GM12864 (cell line): ENCODE results near the gene SERPINA6.

Experiments
- DNase-seq: peaks from one replicate; pipeline ENCODE4 v3.0.0-alpha.2; 2011; ENCODE audit warnings: low read depth
- H3K4me3 ChIP-seq: 2 replicates; pipeline ENCODE4 v1.5.1; 2011; ENCODE audit warnings: mild to moderate bottlenecking, low read depth, low read length, control low read depth
- CTCF ChIP-seq: IDR thresholded peaks from 2 replicates; pipeline ENCODE4 v1.5.1; 2011; ENCODE audit warnings: low read depth, mild to moderate bottlenecking, moderate library complexity, low read length, control low read depth, inconsistent platforms; ENCODE audit errors: missing control alignments

Gene SERPINA6

DNA sequence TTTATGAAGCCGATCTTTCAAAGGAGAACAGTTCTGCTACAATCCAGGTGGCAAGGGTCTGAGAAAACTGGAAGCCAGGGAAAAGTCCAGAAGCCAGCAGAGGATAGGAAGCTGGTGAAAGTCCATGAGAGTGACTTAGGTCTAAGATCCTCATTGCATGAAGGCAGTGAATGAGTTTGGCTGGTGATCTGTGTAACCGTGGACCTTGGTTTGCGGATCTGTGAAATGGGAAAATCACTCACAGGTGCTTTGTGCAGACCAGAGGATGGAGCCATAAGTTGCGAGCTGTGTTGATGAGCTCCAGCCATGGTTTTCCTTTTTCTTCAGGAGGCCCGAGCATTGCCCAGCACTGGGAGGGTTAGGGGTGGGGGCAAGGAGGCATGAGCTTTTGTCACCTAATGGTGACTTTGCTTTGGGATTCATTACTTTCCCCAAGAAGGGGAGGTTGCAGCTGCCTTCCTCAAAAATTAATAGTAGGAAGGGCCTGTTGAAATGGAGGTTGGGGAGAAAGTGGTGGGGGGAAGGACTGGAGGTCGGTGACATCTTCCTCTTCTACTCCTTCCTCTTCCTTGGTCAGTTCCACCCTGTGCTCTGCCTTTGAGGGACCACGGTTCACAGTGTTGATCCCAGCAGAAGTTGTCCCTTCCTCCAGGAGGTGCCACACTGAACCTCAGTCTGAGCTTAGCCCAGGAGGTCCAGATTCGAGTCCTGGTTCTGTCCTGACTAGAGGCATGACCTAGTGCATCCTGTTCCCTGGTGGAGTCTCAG lies 20.3 kb upstream of the SERPINA6 start:
- no peak overlapping the region for H3K4me3 ChIP-seq

GRCh38 chr14:94342334-94342934 lies 19.3 kb upstream of the SERPINA6 start:
- TF ChIP-seq CTCF = no peak
- H3K4me3 ChIP-seq = no peak overlapping the region
- DNase-seq = no peak

More for the DNA sequence above, 20.3 kb upstream of the SERPINA6 start:
- no peak for TF ChIP-seq CTCF
- DNase-seq = no peak

DNA sequence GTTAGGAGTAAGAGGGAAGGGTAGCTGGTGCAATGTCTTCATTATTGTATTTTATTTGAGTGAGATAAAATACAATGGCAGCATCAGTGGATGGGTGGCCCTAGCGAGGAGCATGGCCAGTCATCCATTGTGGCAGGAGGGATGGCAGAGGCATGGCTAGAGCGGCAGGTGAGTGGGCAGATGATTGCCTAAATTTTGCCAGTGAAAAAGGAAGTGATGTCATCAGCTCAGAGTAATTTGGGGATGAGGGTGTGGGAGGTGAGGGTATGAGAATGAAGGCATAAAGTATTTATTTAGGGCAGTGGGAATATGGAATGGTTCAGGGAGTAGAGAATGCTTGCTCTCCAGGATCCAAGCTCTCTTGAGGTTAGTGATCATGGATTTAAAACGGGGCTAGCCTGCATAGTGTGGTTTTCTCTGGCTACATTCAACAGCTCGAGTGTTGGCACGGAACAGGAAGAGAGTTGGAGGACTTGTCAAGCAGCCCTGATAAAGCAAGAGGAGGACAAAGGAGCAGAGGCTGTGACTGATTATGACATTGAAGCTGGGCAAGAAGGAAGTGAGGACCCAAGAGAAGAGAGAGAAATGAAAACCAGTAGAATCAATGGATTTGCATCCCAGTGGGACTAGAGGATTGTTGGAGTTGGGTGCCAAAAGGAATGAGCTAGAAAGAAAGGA lies 18.7 kb upstream of the SERPINA6 start:
- no peak overlapping the region for H3K4me3 ChIP-seq
- DNase-seq = no peak

DNA sequence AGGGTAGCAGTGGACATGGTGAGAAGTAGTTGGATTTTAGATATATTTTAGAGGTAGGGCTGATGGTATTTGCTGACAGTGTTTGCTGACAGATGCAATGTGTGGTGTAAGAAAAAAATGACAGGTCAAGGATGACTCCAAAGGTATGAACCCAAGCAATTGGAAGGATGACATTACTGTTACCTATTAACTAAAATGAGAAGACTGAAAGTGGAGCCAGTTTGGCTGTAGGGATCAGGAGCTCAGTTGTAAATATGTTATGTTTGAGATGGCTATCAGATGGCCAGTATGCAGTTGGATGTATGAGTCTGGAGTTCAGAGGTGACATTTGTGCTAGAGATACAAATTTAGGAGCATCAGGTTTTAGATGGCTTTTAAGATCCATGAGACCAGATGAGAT lies 17.4 kb upstream of the SERPINA6 start:
- H3K4me3 ChIP-seq = no peak overlapping the region
- DNase-seq = no peak
- TF ChIP-seq CTCF = no peak

More for the DNA sequence above, 18.7 kb upstream of the SERPINA6 start:
- TF ChIP-seq CTCF = no peak

DNA sequence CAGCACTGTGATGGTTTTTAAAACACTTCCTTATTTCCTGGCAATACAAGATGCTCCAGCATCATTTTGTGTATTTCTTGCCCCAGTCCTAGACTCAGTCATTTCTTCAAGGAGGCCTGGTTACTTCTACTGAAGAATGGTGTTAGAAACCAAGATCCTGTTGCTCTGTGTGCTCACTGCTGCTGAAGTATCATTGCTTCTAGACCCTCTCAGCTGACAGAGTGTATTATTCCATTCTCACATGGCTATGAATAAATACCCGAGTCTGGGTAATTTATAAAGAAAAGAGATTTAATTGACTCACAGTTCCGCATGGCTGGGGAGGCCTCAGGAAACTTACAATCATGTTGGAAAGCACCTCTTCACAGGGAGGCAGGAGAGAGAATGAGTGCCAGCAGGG lies 14.9 kb upstream of the SERPINA6 start:
- no peak for TF ChIP-seq CTCF
- no peak overlapping the region for H3K4me3 ChIP-seq
- no peak for DNase-seq

GRCh38 chr14:94337274-94337673 lies 14.1 kb upstream of the SERPINA6 start:
- no peak for TF ChIP-seq CTCF
- H3K4me3 ChIP-seq = no peak overlapping the region
- DNase-seq = no peak
